C4-2B (cell line): ENCODE results near the gene RBPJL.

Experiments used
- H3K27ac ChIP-seq: fragments of 450-650 bp; 2 replicates; pipeline ENCODE4 v1.5.1; 2017
- CTCF ChIP-seq: fragments of 450-650 bp; conservative IDR thresholded peaks from 2 replicates; pipeline ENCODE4 v1.5.1; 2017; ENCODE audit warnings: mild to moderate bottlenecking
- ZFX ChIP-seq: fragments of 450-650 bp; IDR thresholded peaks from 2 replicates; pipeline ENCODE4 v1.6.1; 2017

RBPJL gene

GRCh38 chr20:45306431-45306982 is at the start of gene RBPJL:
Gene RBPJL, plus strand, starts transcription at chr20:45306840. Its CDS starts 83 bp downstream, at chr20:45306923.
- H3K27ac ChIP-seq = no peak within 1 kb of the TSS
- TF ChIP-seq CTCF (peak; percentile 92), ZFX (no peak)

GRCh38 chr20:45257161-45257560 is 49.5 kb upstream of the RBPJL start:
- TF ChIP-seq ZFX (no peak), CTCF (no peak)
- H3K27ac ChIP-seq = no peak overlapping the region

GRCh38 chr20:45257711-45258110 is 48.9 kb upstream of the RBPJL start:
- TF ChIP-seq CTCF (no peak), ZFX (no peak)
- H3K27ac ChIP-seq = no peak overlapping the region

- no peak for TF ChIP-seq CTCF
- TF ChIP-seq ZFX = no peak
- no peak overlapping the region for H3K27ac ChIP-seq
Observed at GRCh38 chr20:45258259-45258658, 48.4 kb upstream of the RBPJL start.

GRCh38 chr20:45258664-45259063 is 48.0 kb upstream of the RBPJL start:
- TF ChIP-seq CTCF = no peak
- no peak for TF ChIP-seq ZFX
- H3K27ac ChIP-seq = no peak overlapping the region

GRCh38 chr20:45263556-45264266 is 42.9 kb upstream of the RBPJL start:
- no peak overlapping the region for H3K27ac ChIP-seq
- TF ChIP-seq ZFX (no peak), CTCF (no peak)

- TF ChIP-seq ZFX = no peak
- TF ChIP-seq CTCF = no peak
- peak overlapping the region; percentile 73; the same call in 1 of the 2 replicates for H3K27ac ChIP-seq
Observed at GRCh38 chr20:45266977-45267376, 39.7 kb upstream of the RBPJL start.
